Upper lobe of left lung (tissue), 6 donors: ENCODE results near the gene KCNIP3. TPM values are rescaled to one million over a fixed set of nuclear protein-coding genes. Genes with fewer than 3 reads are reported as not detected.

Source experiments
- ATAC-seq, 2 donors: fragments of 200-7000 bp; cut with Tn5 transposase; one replicate each; pipeline ENCODE4 v1.9.1; 2022; ENCODE audit warnings: mild to moderate bottlenecking in 2 of 2, moderate library complexity in 2 of 2; ENCODE audit not compliant: low FRiP score in 2 of 2
- DNase-seq, 2 donors: peaks; one replicate each; pipeline ENCODE4 v3.0.0-alpha.2; 2019 to 2020
- H3K27ac ChIP-seq, 4 donors: fragments of 200-600 bp; sonication (generic); one replicate each; pipeline ENCODE4 v1.5.1; 2016 to 2019
- H3K27me3 ChIP-seq, 4 donors: fragments of 200-600 bp; sonication (generic); one replicate each; pipeline ENCODE4 v1.5.1; 2017 to 2019
- H3K36me3 ChIP-seq, 4 donors: fragments of 200-600 bp; sonication (generic); one replicate each; pipeline ENCODE4 v1.5.1; 2016 to 2019
- H3K4me1 ChIP-seq, 4 donors: fragments of 200-600 bp; sonication (generic); one replicate each; pipeline ENCODE4 v1.5.1; 2018 to 2019
- H3K4me3 ChIP-seq, 4 donors: fragments of 200-600 bp; sonication (generic); one replicate each; pipeline ENCODE4 v1.5.1; 2017 to 2019; ENCODE audit warnings: mild to moderate bottlenecking in 2 of 4, moderate library complexity in 1 of 4
- H3K9me3 ChIP-seq, 4 donors: fragments of 200-600 bp; sonication (generic); one replicate each; pipeline ENCODE4 v1.5.1; 2018 to 2019
- CTCF ChIP-seq, 6 experiments: fragments of 450-650 bp in 4 of 6; fragments of 200-600 bp in 2 of 6; sonication (generic) in 2 of 6; IDR thresholded peaks; one replicate each; pipeline ENCODE4 v1.5.1; 2016 to 2019; ENCODE audit warnings: antibody characterized with exemption in 6 of 6
- EP300 ChIP-seq, 4 donors: sonication (generic); formaldehyde crosslinking; IDR thresholded peaks; one replicate each; pipeline ENCODE4 v1.5.1; 2017; ENCODE audit warnings: antibody characterized with exemption in 4 of 4, control low read depth in 2 of 4
- POLR2A ChIP-seq, 4 donors: fragments of 450-650 bp; IDR thresholded peaks; one replicate each; pipeline ENCODE4 v1.5.1; 2016 to 2017; ENCODE audit warnings: antibody characterized with exemption in 4 of 4, mild to moderate bottlenecking in 2 of 4
- POLR2AphosphoS5 ChIP-seq, 2 donors: sonication (generic); formaldehyde crosslinking; IDR thresholded peaks; one replicate each; pipeline ENCODE4 v1.5.1; 2017; ENCODE audit warnings: antibody characterized with exemption in 2 of 2
- WGBS, 2 donors: methylation state at CpG; one replicate each; pipeline ENCODE4 v1.1.5; 2017 to 2018; 5-methylcytosine and 5-hydroxymethylcytosine counted together
- total RNA-seq, 6 donors: library from RNA; depleted of rRNA in 4 of 6; stranded (reverse); fragments of >200 nt in 4 of 6; gene quantifications; one replicate each; pipeline versions ENCODE4 v1.1.0 to v1.2.1, GENCODE V29; 2016 to 2021
- donor health status: DM: no; HTN: no; CAD: no; lungs with moderate emphysema.
- donor health status: DM: no; HTN: yes; CAD: no; lungs with severe emphysema.

KCNIP3 gene
- total RNA-seq, 6 donors from 2014 or later = 1.0 to 5.9 (median 2.5) TPM

- no peak overlapping the region for H3K27ac ChIP-seq
- no peaks in the 10 kb centered on the region for H3K36me3 ChIP-seq
- peaks cover 0 to 10% (median 0%) of the 10 kb centered on the region in 4 donors for H3K4me1 ChIP-seq
- no peak overlapping the region for H3K4me3 ChIP-seq
- H3K9me3 ChIP-seq = no peaks in the 10 kb centered on the region
- ATAC-seq (no peak), DNase-seq (peak; percentile 59 to 65)
- no peaks in the 10 kb centered on the region for H3K27me3 ChIP-seq
- TF ChIP-seq POLR2A (IDR thresholded peaks at IDR 0.05) = no peak
- TF ChIP-seq POLR2AphosphoS5 (IDR thresholded peaks at IDR 0.05) = no peak
- peak in 1 of 6 experiments; percentile 16 for TF ChIP-seq CTCF (IDR thresholded peaks at IDR 0.05)
- WGBS, 2 donors = 40 to 54% methylated on average over 1 to 10 of the region's 11 CpGs
These were observed 19.8 kb upstream of the KCNIP3 start for GRCh38 chr2:95277246-95277906.

GRCh38 chr2:95278051-95278471, 19.1 kb upstream of the KCNIP3 start:
- Histone ChIP-seq H3K36me3 (no peaks in the 10 kb centered on the region), H3K27me3 (no peaks in the 10 kb centered on the region), H3K4me1 (peaks cover 0 to 10% (median 0%) of the 10 kb centered on the region in 4 donors), H3K27ac (no peak overlapping the region), H3K4me3 (no peak overlapping the region), H3K9me3 (no peaks in the 10 kb centered on the region)
- WGBS, 2 donors = 96 to 98% methylated on average over 7 of the region's 7 CpGs
- no peak for DNase-seq
- TF ChIP-seq CTCF (IDR thresholded peaks at IDR 0.05) (no peak), EP300 (IDR thresholded peaks at IDR 0.05) (no peak)
- ATAC-seq = no peak

- H3K36me3 ChIP-seq = no peaks in the 10 kb centered on the region
- no peak overlapping the region for H3K27ac ChIP-seq
- 88 to 92% methylated on average over 9 to 12 of the region's 12 CpGs for WGBS, 2 donors
- TF ChIP-seq POLR2A (IDR thresholded peaks at IDR 0.05) = no peak
- no peak for TF ChIP-seq EP300 (IDR thresholded peaks at IDR 0.05)
- no peak for TF ChIP-seq CTCF (IDR thresholded peaks at IDR 0.05)
- no peak for TF ChIP-seq POLR2AphosphoS5 (IDR thresholded peaks at IDR 0.05)
- H3K9me3 ChIP-seq = no peaks in the 10 kb centered on the region
- no peaks in the 10 kb centered on the region for H3K27me3 ChIP-seq
- peaks cover 0 to 10% (median 0%) of the 10 kb centered on the region in 4 donors for H3K4me1 ChIP-seq
- ATAC-seq (no peak), DNase-seq (no peak)
- H3K4me3 ChIP-seq = no peak overlapping the region
These were observed 18.4 kb upstream of the KCNIP3 start for GRCh38 chr2:95278637-95279225.

DNA sequence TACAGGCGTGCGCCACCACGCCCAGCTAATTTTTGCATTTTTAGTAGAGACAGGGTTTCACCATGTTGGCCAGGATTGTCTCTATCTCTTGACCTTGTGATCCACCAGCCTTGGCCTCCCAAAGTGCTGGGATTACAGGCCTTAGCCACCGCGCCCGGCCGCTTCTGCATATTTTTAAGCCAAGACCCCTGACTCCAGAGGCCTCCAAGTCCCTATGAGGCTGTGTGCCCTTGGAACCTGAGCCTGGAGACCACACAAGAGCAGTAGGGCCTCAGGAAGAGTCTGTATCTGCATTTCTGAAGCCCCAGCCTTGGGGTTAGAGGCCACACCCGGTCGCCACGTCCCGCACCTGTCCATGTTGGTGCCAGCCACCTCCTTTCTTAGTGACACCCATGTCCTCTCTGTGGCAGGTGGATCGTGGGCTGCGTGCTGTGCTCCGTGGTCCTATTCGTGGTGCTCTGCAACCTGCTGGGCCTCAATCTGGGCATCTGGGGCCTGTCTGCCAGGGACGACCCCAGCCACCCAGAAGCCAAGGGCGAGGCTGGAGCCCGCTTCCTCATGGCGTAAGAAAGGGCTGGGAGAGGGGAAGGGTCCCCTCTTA, 17.6 kb upstream of the KCNIP3 start:
- TF ChIP-seq POLR2AphosphoS5 (IDR thresholded peaks at IDR 0.05) (no peak), POLR2A (IDR thresholded peaks at IDR 0.05) (no peak), EP300 (IDR thresholded peaks at IDR 0.05) (no peak), CTCF (IDR thresholded peaks at IDR 0.05) (no peak)
- DNase-seq (no peak), ATAC-seq (no peak)
- Histone ChIP-seq H3K4me1 (peaks cover 0 to 8% (median 0%) of the 10 kb centered on the region in 4 donors), H3K36me3 (no peaks in the 10 kb centered on the region), H3K27ac (no peak overlapping the region), H3K27me3 (no peaks in the 10 kb centered on the region), H3K4me3 (no peak overlapping the region), H3K9me3 (no peaks in the 10 kb centered on the region)
- WGBS, 2 donors = 95 to 97% methylated on average over 19 of the region's 19 CpGs
